Kidney (tissue), 14 donors: ENCODE results near the gene KNL1. TPM values are rescaled to one million over a fixed set of nuclear protein-coding genes. Genes with fewer than 3 reads are reported as not detected.
"Not testable (repeated sequence)": the region's sequence is repeated elsewhere in the genome, so short reads cannot be mapped to it uniquely, and the experiment has no call there.

Source experiments
- DNase-seq, 5 donors: peaks; one replicate each; pipeline ENCODE4 v3.0.0-alpha.2; 2013 to 2020
- FAIRE-seq: peaks from 2 replicates; lab custom pipeline; 2012; peaks lifted over from hg19 to GRCh38; lab: Jason Lieb, UNC
- H3K27ac ChIP-seq, 2 donors: one replicate each; pipeline ENCODE4 v1.7.0; 2013; ENCODE audit warnings: low read depth in 2 of 2, low read length in 2 of 2, inconsistent platforms in 1 of 2
- H3K27me3 ChIP-seq: one replicate; pipeline ENCODE4 v1.7.1; 2013; ENCODE audit warnings: low read length, inconsistent platforms; ENCODE audit not compliant: control insufficient read depth, insufficient read depth
- H3K36me3 ChIP-seq, 3 donors: one replicate each; pipeline versions ENCODE4 v1.7.0 to v1.7.1; 2013; ENCODE audit warnings: low read length in 3 of 3, control low read depth in 1 of 3, inconsistent platforms in 1 of 3; ENCODE audit not compliant: insufficient read depth in 3 of 3, control insufficient read depth in 2 of 3
- H3K4me1 ChIP-seq, 3 donors: one replicate each; pipeline versions ENCODE4 v1.7.0 to v1.7.1; 2013; ENCODE audit warnings: low read length in 3 of 3, inconsistent platforms in 1 of 3, low read depth in 1 of 3; ENCODE audit not compliant: control insufficient read depth in 2 of 3, insufficient read depth in 2 of 3
- H3K4me3 ChIP-seq, 3 donors: one replicate each; pipeline versions ENCODE4 v1.7.0 to v1.8.1; 2013; ENCODE audit warnings: low read length in 3 of 3, control low read depth in 1 of 3, inconsistent platforms in 1 of 3
- H3K9ac ChIP-seq, 3 donors: one replicate each; pipeline versions ENCODE4 v1.7.0 to v1.7.1; 2013; ENCODE audit warnings: low read length in 3 of 3, control low read depth in 1 of 3, inconsistent platforms in 1 of 3
- H3K9me3 ChIP-seq, 3 donors: one replicate each; pipeline versions ENCODE4 v1.7.0 to v1.7.1; 2013; ENCODE audit warnings: low read length in 3 of 3, control low read depth in 1 of 3, inconsistent platforms in 1 of 3; ENCODE audit not compliant: control insufficient read depth in 2 of 3, insufficient read depth in 1 of 3
- CTCF ChIP-seq: IDR thresholded peaks from 3 replicates; pipeline ENCODE4 v1.5.1; 2012; ENCODE audit warnings: mild to moderate bottlenecking, moderate library complexity, borderline replicate concordance; ENCODE audit not compliant: insufficient read depth; ENCODE audit errors: extremely low read depth
- intact Hi-C: fragments of 100-400 bp; cut with DNase I; formaldehyde crosslinking; loops from one replicate; pipeline ENCODE4 v1.11.1; 2022
- polyA plus RNA-seq: library from polyadenylated mRNA; stranded (reverse); fragments of 350-450 nt; fragmentation: Illumina TruSeq; extraction: RNeasy Lipid Tissue Mini Kit (QIAGEN cat#74804); gene quantifications from one replicate; pipeline ENCODE4 v1.2.3, GENCODE V29; 2014; ENCODE audit warnings: low read depth, low replicate concordance; ENCODE audit not compliant: insufficient read depth
- total RNA-seq: library from RNA; stranded (reverse); fragmentation: NEBNext Ultra II Directional; extraction: Animal tissue kit (Norgen Biotek cat#: 25700); gene quantifications from one replicate; pipeline ENCODE4 v1.2.1, GENCODE V29; 2021
- donor health status: control.
- donor health status: control.
- donor health status: control.
- donor health status: control.
- donor health status: control.
- donor health status: DM: yes; HTN: yes; CAD: no.
- donor health status: Normal renal cell carcinoma (clear cell type).

KNL1 gene
- total and polyA plus RNA-seq, 2 donors from 2014 or later, result 1.1 to 2.5 TPM

GRCh38 chr15:40664909-40665308 is 70.9 kb downstream of the KNL1 start:
- Histone ChIP-seq H3K9me3 (no peaks in the 10 kb centered on the region), H3K4me3 (no peak overlapping the region), H3K27me3 (no peaks in the 10 kb centered on the region), H3K4me1 (no peaks in the 10 kb centered on the region), H3K9ac (no peak overlapping the region), H3K36me3 (no peaks in the 10 kb centered on the region), H3K27ac (no peak overlapping the region)
- intact Hi-C loops, result no loop called here
- FAIRE-seq, result no peak
- TF ChIP-seq CTCF, result no peak
- DNase-seq, result no peak

- FAIRE-seq, H3K27me3 ChIP-seq, H3K9me3 ChIP-seq, H3K9ac ChIP-seq, H3K4me3 ChIP-seq, DNase-seq, intact Hi-C loops, H3K36me3 ChIP-seq, H3K4me1 ChIP-seq, H3K27ac ChIP-seq: not testable (repeated sequence)
These were observed 82.2 kb downstream of the KNL1 start for GRCh38 chr15:40676290-40676689.

- H3K27ac ChIP-seq, H3K36me3 ChIP-seq, H3K9ac ChIP-seq, H3K4me3 ChIP-seq, H3K27me3 ChIP-seq, DNase-seq, H3K9me3 ChIP-seq, intact Hi-C loops, FAIRE-seq, H3K4me1 ChIP-seq: not testable (repeated sequence)
These were observed 82.9 kb downstream of the KNL1 start for GRCh38 chr15:40676906-40677305.

- no peaks in the 10 kb centered on the region for H3K9me3 ChIP-seq
- H3K9ac ChIP-seq, result no peak overlapping the region
- TF ChIP-seq CTCF, result no peak
- H3K36me3 ChIP-seq, result no peaks in the 10 kb centered on the region
- FAIRE-seq (no peak), DNase-seq (peak in 2 of 5 donors; percentile 9 to 26)
- no peaks in the 10 kb centered on the region for H3K27me3 ChIP-seq
- H3K4me1 ChIP-seq, result no peaks in the 10 kb centered on the region
- H3K27ac ChIP-seq, result no peak overlapping the region
- no peak overlapping the region for H3K4me3 ChIP-seq
- intact Hi-C loops, result no loop called here
These were observed 86.1 kb downstream of the KNL1 start for GRCh38 chr15:40680151-40680550.

GRCh38 chr15:40680959-40681358 is 86.9 kb downstream of the KNL1 start:
- FAIRE-seq, H3K9ac ChIP-seq, H3K4me1 ChIP-seq, H3K4me3 ChIP-seq, H3K36me3 ChIP-seq, intact Hi-C loops, H3K27ac ChIP-seq, H3K27me3 ChIP-seq, DNase-seq, H3K9me3 ChIP-seq: not testable (repeated sequence)
